HL-60/S4 (cell line): Measurements from ENCODE around the gene OBI1.
"Not testable (repeated sequence)": the region's sequence is repeated elsewhere in the genome, so short reads cannot be mapped to it uniquely, and the experiment has no call there.

ENCODE experiments used
- in situ Hi-C: fragments of 300-500 bp; cut with MboI; formaldehyde crosslinking; loops from 2 replicates; pipeline ENCODE4 v1.14.3; 2022; ENCODE audit warnings: low sequenced_read_pairs

The OBI1 gene

GRCh38 chr13:78649997-78650716 is 8.8 kb downstream of the OBI1 start:
- in situ Hi-C loops = no loop called here

DNA sequence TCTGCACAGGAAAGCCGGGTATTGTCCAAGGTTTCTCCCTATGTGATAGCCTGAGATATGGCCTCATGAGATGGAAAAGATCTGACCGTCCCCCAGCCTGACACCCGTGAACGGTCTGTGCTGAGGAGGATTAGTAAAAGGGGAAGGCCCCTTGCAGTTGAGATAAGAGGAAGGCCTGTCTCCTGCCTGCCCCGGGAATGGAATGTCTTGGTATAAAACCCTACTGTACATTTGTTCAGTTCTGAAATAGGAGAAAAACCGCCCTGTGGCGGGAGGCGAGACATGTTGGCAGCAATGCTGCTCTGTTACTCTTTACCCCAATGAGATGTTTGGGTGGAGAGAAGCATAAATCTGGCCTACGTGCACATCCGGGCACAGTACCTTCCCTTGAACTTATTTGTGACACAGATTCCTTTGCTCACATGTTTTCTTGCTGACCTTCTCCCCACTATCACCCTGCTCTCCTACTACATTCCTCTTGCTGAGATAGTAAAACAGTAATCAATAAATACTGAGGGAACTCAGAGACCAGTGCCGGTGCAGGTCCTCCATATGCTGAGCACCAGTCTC is 11.8 kb downstream of the OBI1 start:
- in situ Hi-C loops = not testable (repeated sequence)

GRCh38 chr13:78638216-78638615 is 20.7 kb downstream of the OBI1 start:
- in situ Hi-C loops = no loop called here

- in situ Hi-C loops = no loop called here
Observed at GRCh38 chr13:78636495-78636894, 22.5 kb downstream of the OBI1 start.

DNA sequence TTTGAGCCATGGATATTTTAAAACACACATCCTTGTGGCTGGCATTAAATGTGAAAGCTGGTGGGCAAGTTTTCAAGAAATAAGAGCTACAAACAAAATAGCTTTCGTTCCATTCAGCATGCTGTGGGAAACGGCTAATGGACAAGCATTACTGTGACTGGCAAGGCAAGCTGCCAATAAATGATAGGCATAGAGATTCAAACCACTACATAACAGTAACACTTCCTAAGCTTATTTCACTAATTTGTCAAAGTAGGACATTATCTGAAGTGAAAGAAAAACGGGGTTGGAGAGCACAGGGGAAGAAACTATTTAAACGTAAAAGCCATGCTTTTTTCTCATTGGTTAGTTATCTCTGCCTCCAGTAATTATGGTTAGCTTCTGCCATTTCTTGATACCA is 26.0 kb downstream of the OBI1 start:
- in situ Hi-C loops = no loop called here

GRCh38 chr13:78631077-78631476 is 27.9 kb downstream of the OBI1 start:
- in situ Hi-C loops = no loop called here

DNA sequence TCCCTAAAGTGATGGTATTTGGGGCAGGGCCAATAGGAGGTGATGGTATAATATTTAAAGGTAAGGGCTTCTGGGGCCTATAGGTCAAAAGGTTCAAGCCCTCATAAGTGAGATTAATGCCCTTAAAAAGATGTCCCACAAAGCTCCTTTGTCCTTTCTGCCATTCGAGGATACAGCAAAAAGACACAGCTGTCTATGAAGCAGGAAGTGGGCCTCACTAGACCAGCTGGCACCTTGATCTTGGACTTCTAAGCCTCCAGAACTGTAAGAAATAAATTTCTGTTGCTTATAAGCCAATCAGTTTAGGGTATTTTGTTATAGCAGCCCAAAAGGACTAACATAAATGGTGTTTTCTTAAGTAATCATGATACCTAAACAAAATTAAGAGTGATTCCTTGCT is 28.4 kb downstream of the OBI1 start:
- in situ Hi-C loops = no loop called here

GRCh38 chr13:78625384-78625783 is 33.6 kb downstream of the OBI1 start:
- in situ Hi-C loops = no loop called here

- in situ Hi-C loops = no loop called here
Observed at GRCh38 chr13:78623132-78623531, 35.8 kb downstream of the OBI1 start.

GRCh38 chr13:78620936-78621470 is 38.0 kb downstream of the OBI1 start:
- in situ Hi-C loops = no loop called here

GRCh38 chr13:78618411-78618810 is 40.5 kb downstream of the OBI1 start:
- in situ Hi-C loops = no loop called here

- in situ Hi-C loops = no loop called here
Observed at GRCh38 chr13:78611040-78611439, 47.9 kb downstream of the OBI1 start.

- in situ Hi-C loops = no loop called here
Observed at GRCh38 chr13:78610381-78610883, 48.5 kb downstream of the OBI1 start.

DNA sequence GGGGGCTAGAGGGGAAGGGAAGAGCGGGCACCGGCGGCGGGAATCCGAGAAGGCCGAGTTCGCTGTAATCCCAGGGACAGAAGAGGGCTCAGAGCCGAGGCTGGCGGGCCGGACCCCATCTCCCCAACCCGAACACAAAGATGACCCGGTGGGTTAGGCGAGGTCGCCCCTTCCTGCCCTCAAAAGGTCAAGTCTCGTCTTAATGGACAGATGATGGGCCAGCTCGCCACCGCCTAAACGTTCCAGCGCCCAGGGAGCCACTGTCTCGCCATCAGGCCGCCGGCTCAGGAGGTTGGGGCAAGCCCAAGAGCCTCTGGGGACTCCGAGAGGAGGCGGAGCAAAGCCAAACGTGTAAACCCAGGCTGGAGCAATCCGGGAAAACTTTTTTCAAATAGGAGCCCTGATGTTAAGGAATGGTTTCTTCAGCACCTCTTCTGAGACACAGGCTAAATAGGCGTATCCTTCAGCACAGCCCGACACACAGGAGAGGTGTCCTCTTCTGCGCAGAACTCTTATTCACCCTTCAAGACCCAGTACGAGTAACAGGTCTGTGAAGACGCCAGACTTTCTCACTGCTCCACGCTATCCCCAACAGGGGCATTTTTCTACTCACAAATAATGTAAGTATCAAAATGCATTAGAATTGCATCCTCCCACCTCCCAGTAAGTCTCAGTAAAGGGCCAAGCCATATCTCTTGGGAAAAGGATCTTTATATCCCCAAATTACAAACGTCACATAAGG is 49.3 kb downstream of the OBI1 start:
- in situ Hi-C loops = no loop called here

DNA sequence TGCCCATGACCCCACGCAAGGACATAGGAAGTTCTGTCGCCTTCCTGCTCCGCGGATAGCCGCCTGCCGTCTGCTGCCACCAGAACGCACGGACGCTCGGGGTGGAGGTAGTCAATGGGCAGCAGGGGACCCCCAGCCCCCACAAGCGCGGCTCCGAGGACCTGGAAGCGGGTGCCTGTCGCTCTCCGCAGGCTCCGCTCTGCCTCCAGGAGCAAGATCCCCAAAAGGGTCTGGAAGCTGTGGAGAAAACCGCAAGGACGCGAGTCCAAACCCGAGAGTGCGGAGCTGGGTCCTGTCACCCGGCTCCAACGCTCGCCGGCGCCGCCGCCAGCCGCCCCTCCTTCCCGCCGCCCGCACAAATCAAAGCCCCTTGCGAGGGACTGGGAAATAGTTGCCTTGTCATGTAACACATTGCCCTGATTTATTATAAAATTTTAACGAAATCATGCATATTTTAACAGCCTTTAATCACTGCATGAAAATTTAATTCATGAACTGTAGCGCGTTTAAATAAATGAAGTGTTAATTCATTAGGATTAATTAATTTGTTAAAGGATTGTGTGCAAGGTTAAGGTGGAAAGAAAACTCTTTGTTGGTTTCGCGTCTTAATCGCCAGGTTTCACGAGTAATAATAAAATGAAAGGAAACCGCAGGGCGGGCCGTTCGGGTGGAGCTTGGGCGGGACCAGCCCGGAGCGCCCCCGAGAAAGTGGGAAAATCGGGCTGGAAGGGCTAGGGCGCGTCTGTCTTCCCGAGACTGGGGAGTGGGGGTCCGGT is 50.1 kb downstream of the OBI1 start:
- in situ Hi-C loops = no loop called here

DNA sequence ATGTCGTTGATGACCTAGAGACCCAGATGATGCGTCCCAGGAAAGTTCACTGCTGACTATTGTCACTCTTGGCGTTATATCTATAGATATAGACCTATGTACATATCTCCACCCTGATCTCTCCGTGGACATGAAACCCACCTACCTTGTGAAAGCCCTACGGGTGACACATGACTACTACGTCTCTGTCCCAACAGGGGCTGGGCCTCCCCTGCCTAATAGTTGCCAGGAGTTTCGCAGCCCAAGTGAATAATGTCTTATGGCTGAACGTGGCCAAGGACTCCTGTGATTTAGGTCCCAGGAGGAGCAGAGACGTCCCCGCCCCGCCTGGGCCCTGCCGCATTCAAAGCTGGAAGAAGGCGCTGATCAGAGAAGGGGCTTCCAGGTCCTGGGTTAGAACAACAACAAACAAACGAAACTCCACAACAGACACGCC is 50.7 kb downstream of the OBI1 start:
- in situ Hi-C loops = no loop called here

DNA sequence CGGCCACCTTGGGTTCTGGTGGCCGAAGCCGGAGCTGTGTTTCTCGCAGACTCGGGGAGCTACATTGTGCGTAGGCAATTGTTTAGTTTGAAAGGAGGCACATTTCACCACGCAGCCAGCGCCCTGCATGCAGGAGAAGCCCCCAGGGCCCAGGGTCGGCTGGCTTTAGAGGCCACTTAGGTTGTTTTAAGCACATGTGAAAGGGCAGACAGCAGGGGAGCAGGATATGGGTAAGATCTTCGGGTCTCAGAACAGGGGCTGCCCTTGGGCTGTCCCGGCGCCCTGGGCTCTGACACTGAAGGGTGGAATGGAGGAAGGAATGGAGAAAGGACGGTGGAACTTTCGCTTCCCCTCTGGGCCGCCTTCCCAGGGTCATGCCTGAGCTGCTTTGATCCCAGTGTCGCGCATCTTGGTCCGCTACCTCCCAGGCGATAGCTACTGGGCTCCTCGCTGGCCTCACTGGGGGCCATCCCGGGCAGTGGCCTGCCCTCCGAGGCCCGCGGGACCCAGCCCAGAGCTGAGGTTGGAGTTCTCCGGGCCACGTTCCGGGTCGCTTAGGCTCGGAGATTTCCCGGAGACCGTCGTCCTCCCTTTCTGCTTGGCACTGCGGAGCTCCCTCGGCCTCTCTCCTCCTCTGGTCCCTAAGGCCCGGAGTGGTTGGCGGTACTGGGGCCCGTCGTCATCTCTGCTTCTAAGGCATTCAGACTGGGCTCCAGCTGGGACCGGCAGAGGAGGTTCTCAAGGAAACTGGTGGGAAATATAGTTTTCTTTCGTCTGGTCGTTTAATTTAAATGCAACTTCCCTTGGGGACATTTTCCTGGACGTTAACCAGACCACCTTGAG is 51.3 kb downstream of the OBI1 start:
- in situ Hi-C loops = no loop called here

GRCh38 chr13:78606471-78607408 is 52.2 kb downstream of the OBI1 start:
- in situ Hi-C loops = no loop called here
